G401 (cell line): Measurements from ENCODE around the gene RDH8. TPM values are rescaled to one million over a fixed set of nuclear protein-coding genes. Genes with fewer than 3 reads are reported as not detected.

Experiments used
- DNase-seq: peaks from one replicate; pipeline ENCODE4 v3.0.0-alpha.2; 2015; ENCODE audit warnings: low spot score
- in situ Hi-C: cut with HindIII; loops from 2 replicates; pipeline ENCODE4 v1.10.0; 2016; ENCODE audit warnings: low sequenced_read_pairs, mixed read lengths
- total RNA-seq: library from RNA; depleted of rRNA; stranded (reverse); fragments of >200 nt; shearing (Covaris generic); gene quantifications from 2 replicates; pipeline ENCODE4 v1.2.3, GENCODE V29; 2014; rRNA removed

Gene RDH8, protein sequence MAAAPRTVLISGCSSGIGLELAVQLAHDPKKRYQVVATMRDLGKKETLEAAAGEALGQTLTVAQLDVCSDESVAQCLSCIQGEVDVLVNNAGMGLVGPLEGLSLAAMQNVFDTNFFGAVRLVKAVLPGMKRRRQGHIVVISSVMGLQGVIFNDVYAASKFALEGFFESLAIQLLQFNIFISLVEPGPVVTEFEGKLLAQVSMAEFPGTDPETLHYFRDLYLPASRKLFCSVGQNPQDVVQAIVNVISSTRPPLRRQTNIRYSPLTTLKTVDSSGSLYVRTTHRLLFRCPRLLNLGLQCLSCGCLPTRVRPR
- total RNA-seq, result not detected in 2 replicates

DNA sequence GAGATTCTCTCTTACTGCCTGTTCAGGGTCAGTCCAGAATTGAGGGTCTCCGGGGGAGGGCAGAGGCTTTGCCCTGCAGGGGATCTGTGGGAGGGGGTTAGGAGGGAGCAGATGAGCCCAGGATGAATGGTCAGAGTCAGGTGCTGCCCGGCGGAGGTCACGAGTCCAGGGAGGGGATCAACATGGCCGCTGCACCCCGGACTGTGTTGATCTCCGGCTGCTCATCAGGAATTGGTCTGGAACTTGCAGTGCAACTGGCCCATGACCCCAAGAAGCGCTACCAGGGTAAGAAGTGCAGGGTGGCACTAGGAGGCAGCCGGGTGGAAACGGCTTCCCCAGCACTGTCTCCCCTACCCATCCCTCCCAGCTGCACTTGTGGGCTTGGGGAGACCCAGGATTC lies at the start of gene RDH8:
TSS of gene RDH8 (plus strand) at position 168 of the 400 bp plus-strand sequence. CDS start at position 183, 15 bp downstream.
- in situ Hi-C loops, result no loop called here
- no peak for DNase-seq

- in situ Hi-C loops, result no loop called here
- no peak for DNase-seq
Observed at GRCh38 chr19:9966024-9966423, 47.3 kb upstream of the RDH8 start.

- DNase-seq, result no peak
- in situ Hi-C loops, result no loop called here
Observed at GRCh38 chr19:9966448-9966847, 46.8 kb upstream of the RDH8 start.

GRCh38 chr19:9967326-9967725 lies 46.0 kb upstream of the RDH8 start:
- in situ Hi-C loops, result no loop called here
- no peak for DNase-seq

DNA sequence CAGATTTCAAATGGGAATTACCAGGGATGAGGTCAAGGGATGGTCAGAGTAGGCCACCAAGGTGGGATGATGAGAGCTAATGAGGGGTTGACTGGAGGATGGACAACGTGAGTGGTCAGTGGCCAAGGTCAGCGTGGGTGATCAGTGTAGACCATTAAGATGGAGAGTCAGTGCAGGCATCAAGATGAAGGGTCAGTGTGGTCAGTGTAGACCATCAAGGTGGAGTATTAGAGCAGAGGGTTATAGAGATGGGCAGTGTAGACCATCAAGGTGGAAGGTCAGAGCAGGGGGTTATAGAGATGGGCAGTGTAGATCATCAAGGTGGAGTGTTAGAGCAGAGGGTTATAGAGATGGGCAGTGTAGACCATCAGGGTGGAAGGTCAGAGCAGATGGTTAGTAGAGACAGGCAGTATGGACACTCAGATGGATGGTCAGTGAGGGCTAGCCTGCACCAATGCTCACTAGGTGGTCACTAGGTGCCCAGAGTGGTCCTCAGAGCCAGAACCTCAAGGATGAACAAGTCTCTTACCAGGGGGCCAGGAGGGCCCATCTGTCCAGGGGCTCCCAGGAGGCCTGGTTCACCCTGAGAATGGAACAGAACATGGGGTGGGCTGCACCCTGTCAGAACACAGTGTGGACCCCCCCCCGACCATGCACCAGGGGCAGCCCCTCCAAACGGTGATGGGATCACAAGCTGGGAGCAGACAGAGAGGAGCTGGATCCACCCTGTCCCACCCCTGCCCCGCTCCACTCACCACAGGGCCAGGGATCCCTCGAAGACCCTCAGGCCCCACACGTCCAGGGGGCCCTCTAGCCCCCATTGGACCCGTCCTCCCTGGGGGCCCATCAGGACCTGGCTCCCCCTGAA lies 44.2 kb upstream of the RDH8 start:
- DNase-seq, result no peak
- in situ Hi-C loops, result no loop called here

DNA sequence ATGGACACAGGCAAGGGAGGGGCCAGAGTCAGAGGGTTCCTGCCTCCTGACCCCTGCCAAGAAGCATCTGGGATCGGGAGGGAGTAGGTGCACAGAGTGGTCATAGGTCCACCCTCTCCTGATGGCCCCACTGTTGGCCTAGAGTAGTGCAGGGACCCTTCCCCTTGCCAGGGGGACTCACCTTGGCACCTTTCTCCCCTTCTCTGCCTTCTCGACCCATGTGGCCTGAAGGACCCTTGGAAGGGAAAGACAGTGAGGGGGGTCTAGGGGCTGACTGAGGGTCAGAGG lies 43.7 kb upstream of the RDH8 start:
- no peak for DNase-seq
- in situ Hi-C loops, result no loop called here

DNA sequence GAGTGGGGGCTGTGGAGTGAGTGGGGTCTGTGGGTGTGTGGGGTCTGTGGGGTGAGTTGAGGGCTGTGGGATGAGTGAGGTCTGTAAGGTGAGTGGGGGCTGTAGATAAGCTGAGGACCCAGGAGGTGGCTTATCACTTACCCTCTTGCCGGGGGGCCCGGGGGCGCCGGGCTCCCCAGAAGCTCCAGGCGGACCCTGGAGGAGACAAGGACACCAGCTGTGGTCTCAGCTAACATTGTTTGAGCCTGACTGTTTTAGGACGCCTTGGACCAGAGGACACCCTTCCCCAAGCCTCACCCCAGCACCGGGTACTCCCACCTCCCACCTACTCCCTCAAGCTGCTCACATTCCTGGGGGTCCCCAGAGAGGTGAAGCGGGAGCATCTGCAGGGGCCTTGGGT lies 42.8 kb upstream of the RDH8 start:
- in situ Hi-C loops, result no loop called here
- DNase-seq, result no peak

- in situ Hi-C loops, result no loop called here
- DNase-seq, result no peak
Observed at GRCh38 chr19:9971166-9971897, 42.0 kb upstream of the RDH8 start.

GRCh38 chr19:9972103-9972502 lies 41.2 kb upstream of the RDH8 start:
- in situ Hi-C loops, result no loop called here
- DNase-seq, result no peak

DNA sequence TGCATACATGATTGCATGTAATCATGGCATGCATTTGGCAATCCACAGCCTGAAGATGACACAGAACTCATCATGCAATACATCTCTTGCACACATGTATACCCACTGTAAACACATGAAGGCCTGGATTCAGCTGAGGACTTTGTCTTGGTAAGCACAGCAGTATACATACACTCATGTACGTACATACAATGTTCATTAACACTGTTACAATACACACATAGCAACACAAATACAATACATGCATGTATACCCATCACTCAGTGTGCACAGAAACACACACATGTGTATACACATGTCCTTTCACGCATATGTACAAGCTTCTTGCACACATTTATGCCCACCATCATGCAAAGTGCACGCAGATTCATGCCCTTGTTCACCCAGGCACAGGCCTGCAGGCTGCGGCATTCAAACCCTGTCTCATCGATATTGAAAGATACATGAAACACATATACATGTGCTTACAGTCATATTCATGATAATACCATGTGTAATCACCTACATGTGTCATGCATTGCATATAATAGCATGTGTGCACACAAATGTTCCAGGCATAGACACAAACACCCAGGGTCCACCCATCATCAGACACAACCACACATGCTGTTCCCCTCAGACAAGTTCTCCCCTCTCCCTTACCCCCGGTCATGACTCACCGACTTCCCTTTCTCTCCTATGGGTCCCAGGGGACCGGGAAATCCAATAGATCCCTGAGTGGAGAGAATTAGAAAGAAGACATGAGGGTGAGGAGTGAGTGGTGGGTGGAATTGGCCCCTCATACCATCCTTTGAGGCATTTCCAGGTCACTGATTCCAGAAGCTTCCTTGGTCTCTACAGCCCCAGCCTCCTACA lies 31.6 kb upstream of the RDH8 start:
- in situ Hi-C loops, result no loop called here
- no peak for DNase-seq

GRCh38 chr19:9986787-9987281 lies 26.4 kb upstream of the RDH8 start:
- in situ Hi-C loops, result no loop called here
- peak; percentile 45 for DNase-seq

DNA sequence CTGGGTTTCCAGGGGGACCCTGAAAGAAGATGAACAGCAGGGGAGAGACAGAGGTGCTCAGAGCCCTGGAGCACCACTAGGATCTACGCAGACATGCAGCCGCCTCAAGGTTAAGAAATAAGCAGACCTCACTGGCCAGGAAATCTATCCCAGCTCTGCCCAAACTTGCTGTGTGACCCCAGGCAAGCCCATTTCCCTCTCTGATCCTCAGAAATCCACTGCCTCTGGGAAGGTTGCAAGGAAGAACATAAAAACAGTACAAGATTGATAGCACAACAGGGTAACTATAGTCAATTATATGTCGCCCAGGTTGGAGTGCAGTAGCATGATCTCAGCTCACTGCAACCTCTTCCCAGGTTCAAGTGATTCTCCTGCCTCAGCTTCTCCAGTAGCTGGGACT lies 23.8 kb upstream of the RDH8 start:
- in situ Hi-C loops, result no loop called here
- no peak for DNase-seq

DNA sequence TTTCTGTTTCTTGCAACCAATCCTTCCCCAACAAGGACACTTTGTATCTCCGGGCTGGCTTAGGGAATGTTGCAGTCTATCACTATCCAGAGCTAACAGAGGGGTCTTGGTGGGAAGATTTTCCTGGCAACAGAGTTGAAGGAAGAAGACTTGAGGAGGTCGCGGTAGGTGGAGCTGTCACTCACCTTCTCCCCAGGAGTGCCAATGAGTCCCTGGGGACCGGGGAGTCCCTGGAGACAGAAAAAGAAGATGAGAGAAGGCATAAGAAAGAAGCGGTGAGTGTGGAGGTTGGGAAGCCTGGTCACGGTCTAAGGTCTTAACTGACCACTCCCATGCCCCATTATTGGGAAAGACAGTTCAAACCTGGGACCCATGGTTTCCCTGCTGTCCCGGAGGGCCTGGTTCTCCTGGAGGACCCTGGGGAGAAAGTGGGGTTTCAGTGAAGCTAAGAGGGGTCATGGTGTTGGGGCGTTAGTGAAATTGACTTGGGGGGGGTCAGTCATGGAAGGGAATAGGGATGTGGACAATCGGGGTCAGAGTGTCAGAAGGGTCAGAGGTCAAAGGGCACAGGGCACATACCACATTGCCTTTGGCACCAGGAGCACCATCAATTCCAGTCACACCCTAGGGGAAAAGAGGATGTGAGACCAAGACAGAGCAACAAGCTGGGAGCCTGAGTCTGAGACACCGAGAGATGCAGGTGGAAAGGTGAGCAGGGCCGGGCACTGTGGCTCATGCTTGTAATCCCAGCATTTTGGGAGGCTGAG lies 21.7 kb upstream of the RDH8 start:
- no peak for DNase-seq
- in situ Hi-C loops, result no loop called here

DNA sequence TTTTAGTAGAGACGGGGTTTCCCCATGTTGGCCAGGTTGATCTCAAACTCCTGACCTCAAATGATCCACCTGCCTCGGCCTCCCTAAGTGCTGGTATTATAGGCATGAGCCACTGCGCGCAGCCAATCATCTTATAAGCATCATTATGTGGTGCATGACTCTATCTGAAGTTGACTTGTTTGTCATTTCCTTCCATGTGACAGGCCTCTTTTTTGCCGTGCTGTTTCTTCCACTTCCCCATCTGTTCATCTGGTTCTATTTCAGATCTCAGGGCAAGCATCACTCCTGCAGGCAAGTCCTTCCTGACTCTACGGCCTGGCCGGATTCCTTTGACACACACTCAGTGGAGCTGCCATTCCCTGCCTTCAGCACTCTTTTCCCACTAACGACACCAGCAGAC lies 18.2 kb upstream of the RDH8 start:
- in situ Hi-C loops, result no loop called here
- DNase-seq, result no peak

- in situ Hi-C loops, result no loop called here
- DNase-seq, result no peak
Observed at GRCh38 chr19:9995999-9996398, 17.3 kb upstream of the RDH8 start.

DNA sequence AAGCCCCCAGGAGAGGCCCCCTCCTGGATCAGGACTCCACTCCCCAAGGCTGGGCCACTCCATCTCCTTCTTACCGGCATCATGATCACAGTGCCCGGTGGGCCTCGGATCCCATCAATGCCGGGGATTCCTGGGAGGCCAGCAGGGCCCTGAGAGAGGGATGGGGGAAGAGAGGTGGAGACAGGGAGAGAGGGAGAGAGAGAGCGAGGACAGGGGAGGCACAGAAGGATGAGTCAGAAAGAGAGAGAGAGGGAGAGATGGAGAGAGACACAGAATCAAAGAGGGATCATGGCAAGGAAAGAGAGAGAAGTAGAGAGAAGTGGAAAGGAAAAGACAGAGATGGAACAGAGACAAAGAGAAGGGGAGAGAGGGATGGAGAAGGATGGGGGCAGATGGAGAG lies 16.7 kb upstream of the RDH8 start:
- in situ Hi-C loops, result no loop called here
- no peak for DNase-seq

GRCh38 chr19:10000171-10000826 lies 13.0 kb upstream of the RDH8 start:
- in situ Hi-C loops, result no loop called here
- DNase-seq, result peak; percentile 37

DNA sequence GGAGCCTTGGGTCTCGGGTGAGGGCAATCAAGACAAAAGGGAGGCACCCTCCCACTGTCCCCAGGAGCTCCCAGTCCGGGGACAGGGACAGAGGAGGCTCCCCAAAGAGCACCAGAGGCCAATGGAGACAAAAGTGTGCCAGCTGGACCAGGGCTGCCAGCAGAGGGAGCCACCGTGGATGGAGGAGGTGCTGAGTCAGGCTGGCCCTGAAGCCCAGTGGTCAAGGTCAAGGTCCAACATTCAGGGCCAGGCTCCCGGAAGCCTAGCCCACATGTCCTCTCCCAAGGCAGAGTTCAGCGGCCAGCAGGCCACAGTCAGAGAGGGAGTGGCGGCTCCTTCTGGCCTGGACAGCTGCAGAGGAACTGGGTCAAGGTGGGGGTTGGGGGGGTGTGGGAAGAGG lies 11.4 kb upstream of the RDH8 start:
- in situ Hi-C loops, result no loop called here
- no peak for DNase-seq
